ENCODE measurements around the gene KRT222.

GRCh38 chr17:40605306-40605705 is 59.7 kb downstream of the KRT222 start:
- TF ChIP-seq, protein P1, sequence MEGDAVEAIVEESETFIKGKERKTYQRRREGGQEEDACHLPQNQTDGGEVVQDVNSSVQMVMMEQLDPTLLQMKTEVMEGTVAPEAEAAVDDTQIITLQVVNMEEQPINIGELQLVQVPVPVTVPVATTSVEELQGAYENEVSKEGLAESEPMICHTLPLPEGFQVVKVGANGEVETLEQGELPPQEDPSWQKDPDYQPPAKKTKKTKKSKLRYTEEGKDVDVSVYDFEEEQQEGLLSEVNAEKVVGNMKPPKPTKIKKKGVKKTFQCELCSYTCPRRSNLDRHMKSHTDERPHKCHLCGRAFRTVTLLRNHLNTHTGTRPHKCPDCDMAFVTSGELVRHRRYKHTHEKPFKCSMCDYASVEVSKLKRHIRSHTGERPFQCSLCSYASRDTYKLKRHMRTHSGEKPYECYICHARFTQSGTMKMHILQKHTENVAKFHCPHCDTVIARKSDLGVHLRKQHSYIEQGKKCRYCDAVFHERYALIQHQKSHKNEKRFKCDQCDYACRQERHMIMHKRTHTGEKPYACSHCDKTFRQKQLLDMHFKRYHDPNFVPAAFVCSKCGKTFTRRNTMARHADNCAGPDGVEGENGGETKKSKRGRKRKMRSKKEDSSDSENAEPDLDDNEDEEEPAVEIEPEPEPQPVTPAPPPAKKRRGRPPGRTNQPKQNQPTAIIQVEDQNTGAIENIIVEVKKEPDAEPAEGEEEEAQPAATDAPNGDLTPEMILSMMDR (IDR thresholded peaks at IDR 0.05): no peak
- no peak for TF ChIP-seq POLR2A (IDR thresholded peaks at IDR 0.05)
